Measurements from ENCODE around the gene GNG3.

Gene GNG3

DNA sequence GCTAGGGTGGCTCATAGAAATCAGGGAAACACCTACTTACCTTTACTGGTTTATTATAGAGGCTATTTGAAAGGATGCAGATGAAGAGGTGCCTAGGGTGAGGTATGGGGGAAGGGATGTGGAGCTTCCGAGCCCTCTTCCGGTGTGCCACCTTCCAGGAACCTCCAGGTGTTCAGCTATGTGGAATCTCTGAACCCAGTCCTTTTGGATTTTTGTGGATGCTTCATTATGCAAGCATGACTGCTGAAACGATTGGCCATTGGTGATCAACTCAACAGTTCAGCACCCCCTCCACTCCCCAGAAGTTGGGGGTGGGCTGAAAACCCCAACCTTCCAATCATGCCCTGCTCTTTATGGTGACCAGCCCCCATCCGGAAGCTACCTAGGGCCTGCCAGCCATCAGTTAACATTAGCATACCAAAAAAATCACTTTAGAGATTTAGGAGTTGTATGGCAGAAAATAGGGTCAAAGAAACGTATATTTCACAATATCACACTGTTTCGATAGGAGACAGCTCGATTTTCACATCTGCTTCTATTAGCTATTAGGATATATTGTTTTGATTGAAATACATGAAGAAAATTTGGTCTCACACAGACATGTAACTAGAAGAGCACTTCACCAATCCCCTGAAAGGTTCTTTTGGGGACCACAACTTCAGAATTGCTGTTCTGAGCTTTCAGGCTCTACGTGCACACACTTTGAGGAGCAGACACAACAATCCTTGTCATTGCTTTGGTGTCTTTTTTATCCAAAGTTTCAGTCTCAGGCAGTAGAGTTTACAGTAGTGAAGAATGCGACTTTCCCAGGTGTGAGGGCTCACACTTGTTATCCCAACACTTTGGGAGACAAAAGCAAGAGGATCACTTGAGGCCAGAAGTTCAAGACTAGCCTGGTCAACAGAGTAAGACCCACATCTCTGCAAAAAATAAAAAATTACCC is 50.6 kb downstream of the GNG3 start:
- no peak for DNase-seq (ENCODE audit: low read depth)

Measured in GM04503 (cell line).